Caki2 (cell line): Measurements from ENCODE around the gene ITK. TPM values are rescaled to one million over a fixed set of nuclear protein-coding genes. Genes with fewer than 3 reads are reported as not detected.
"Not testable (repeated sequence)": the region's sequence is repeated elsewhere in the genome, so short reads cannot be mapped to it uniquely, and the experiment has no call there.

ENCODE experiments used
- DNase-seq: peaks from one replicate; pipeline ENCODE4 v3.0.0-alpha.2; 2015; ENCODE audit warnings: low read depth
- in situ Hi-C: cut with HindIII; loops from 2 replicates; pipeline ENCODE4 v1.10.0; 2016; ENCODE audit warnings: low sequenced_read_pairs, low pct_unique_long_range_greater_than_20kb, mixed read lengths
- total RNA-seq: library from RNA; depleted of rRNA; stranded (reverse); fragments of >200 nt; shearing (Covaris generic); gene quantifications from 2 replicates; pipeline ENCODE4 v1.2.3, GENCODE V29; 2014; ENCODE audit warnings: low replicate concordance

Gene ITK
- total RNA-seq, 1 experiment from 2014 or later = not detected

DNA sequence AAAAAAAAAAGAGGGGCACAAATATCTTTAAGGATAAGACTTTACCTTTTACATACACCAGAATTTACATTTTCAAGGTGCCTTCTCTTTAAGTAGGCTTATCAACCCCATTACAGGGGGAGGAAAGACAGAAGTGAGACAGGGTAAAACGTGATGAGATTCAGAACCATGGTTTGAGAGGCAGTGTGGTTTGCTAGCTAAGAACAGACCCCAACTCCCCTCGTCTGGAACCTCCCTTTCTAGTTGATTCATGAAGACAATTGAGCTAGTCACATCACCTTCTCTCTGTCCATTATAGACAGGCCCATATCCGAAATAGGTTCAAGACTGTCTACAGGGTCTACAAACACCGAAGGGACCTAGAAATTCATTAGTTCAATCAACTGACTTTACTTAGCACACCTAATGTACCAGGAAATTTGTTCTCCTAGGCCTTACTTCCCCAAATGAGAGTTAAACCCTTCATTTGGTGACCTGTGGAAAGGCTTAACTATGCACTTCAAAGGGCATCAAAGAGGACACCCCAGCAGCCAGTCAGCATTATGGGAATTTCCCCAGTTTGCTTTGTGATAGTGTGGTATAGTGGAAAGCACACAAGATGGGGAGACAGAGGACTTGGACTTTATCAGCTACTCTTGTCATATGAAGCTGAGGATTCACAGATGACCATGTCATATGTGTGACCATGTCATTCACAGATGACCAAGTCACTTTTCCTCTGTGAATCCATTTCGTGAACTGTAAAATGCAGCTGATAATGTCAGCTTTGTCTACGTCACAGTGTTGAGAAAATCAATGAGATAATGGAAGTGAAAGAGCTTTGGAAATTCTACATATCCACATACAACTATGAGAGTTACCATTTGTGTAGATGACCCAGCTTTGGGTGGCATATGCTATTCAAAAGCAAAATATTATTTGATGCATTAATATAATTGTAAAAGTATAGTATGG is 45.1 kb downstream of the ITK start:
- in situ Hi-C loops = no loop called here

GRCh38 chr5:157230610-157231009 is 50.0 kb downstream of the ITK start:
- DNase-seq = no peak
- in situ Hi-C loops = no loop called here

More for the DNA sequence above, 45.1 kb downstream of the ITK start:
- no peak for DNase-seq

GRCh38 chr5:157232706-157233105 is 52.1 kb downstream of the ITK start:
- no peak for DNase-seq
- in situ Hi-C loops = no loop called here

GRCh38 chr5:157233515-157233914 is 52.9 kb downstream of the ITK start:
- no peak for DNase-seq
- in situ Hi-C loops = no loop called here

- in situ Hi-C loops = no loop called here
Measured at GRCh38 chr5:157236423-157236822, 55.8 kb downstream of the ITK start.

DNA sequence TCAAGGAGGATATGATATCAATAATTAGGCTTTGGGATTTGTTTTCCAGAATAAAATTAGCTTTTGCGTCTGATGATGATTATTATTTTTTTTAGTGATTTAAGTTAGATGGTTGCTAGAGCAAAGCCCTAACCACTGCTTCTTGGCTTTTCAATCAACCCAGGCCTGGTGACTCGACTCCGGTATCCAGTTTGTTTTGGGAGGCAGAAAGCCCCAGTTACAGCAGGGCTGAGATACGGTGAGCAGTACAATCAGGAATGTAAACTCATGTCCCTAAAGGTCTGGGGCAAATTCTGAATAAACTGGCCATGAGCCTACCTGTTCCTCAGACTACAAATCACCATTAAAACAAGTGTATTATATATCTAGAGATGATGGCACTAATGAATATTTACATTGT is 60.8 kb downstream of the ITK start:
- in situ Hi-C loops = no loop called here
- DNase-seq = no peak

More at GRCh38 chr5:157236423-157236822, 55.8 kb downstream of the ITK start:
- no peak for DNase-seq

GRCh38 chr5:157244704-157245103 is 64.1 kb downstream of the ITK start:
- in situ Hi-C loops, DNase-seq: not testable (repeated sequence)

GRCh38 chr5:157245476-157245875 is 64.8 kb downstream of the ITK start:
- in situ Hi-C loops = no loop called here
- no peak for DNase-seq

DNA sequence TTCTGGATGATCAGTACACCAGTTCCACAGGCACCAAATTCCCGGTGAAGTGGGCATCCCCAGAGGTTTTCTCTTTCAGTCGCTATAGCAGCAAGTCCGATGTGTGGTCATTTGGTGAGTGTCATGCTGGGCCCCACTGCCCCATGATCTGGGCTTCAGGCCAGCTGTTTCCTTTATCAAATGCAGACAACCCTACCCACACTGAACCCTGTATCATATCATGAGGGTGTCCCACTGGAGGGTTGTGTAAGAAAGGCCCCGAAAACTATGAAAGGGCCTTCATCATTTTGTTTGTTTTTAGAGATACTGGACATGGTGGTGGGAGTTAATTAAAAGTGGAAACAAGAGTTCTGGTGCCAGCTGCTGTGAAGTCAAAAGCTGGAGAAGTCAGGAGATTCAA is 65.2 kb downstream of the ITK start:
- in situ Hi-C loops = no loop called here
- DNase-seq = no peak

GRCh38 chr5:157247267-157247666 is 66.6 kb downstream of the ITK start:
- in situ Hi-C loops = no loop called here

GRCh38 chr5:157248821-157249470 is 68.3 kb downstream of the ITK start:
- in situ Hi-C loops = no loop called here

More at GRCh38 chr5:157247267-157247666, 66.6 kb downstream of the ITK start:
- DNase-seq = no peak

GRCh38 chr5:157252711-157253465 is 72.2 kb downstream of the ITK start:
- in situ Hi-C loops = no loop called here
- no peak for DNase-seq

More at GRCh38 chr5:157248821-157249470, 68.3 kb downstream of the ITK start:
- no peak for DNase-seq

- DNase-seq = peak; percentile 49
- in situ Hi-C loops = no loop called here
Measured at GRCh38 chr5:157253547-157253946, 72.9 kb downstream of the ITK start.

- in situ Hi-C loops = no loop called here
- DNase-seq = no peak
Measured at GRCh38 chr5:157258450-157258849, 77.8 kb downstream of the ITK start.

- in situ Hi-C loops = no loop called here
- no peak for DNase-seq
Measured at GRCh38 chr5:157259699-157260098, 79.1 kb downstream of the ITK start.

- no peak for DNase-seq
- in situ Hi-C loops = no loop called here
Measured at GRCh38 chr5:157263496-157264090, 83.0 kb downstream of the ITK start.

DNA sequence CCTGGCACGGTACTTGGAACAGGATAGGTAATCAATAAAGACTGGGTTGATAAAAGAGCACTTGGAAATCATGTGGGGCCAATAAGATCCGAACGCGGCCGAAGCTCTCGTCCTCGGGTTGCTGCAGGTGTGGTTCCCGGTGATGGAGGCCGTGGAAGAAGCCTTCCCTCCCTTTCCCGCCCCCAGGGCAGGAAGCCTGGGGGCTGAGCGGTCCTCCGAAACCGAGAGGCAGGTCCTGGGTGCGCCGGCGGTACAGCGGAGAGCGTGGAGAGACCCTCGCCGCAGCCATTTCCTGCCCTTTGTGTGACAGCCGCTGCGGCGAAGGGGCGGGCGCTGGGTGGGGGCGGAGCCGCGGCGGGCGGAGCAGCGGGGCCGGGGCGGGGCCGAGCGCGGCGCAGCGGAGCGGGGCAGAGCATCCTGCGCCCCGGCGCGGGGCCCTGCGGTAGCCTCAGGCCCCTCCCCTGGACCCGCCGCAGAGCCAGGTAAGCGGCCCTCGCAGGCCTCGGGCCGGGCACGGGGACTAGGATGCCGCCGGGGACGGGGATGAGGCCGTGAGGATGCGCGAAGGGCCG is 85.2 kb downstream of the ITK start, which contains the start of gene CYFIP2:
Gene CYFIP2, plus strand, starts transcription at position 410 of the 572 bp plus-strand sequence. CDS start 19,239 bp downstream, outside the sequence.
- peak; percentile 47 for DNase-seq
- in situ Hi-C loops = no loop called here
